ENCODE data around the gene FBXL3.
A peak's percentile ranks its signal among the peaks of the same experiment; 100 is the strongest.
"Not testable (repeated sequence)": the region's sequence is repeated elsewhere in the genome, so short reads cannot be mapped to it uniquely, and the experiment has no call there.

FBXL3 gene

GRCh38 chr13:77026255-77026860, 601 bp downstream of the FBXL3 start:
- peak in 1 of 2 experiments; percentile 2 for DNase-seq

GRCh38 chr13:77022341-77022740, 4.6 kb downstream of the FBXL3 start:
- DNase-seq = no peak

- DNase-seq = no peak
These were observed 7.2 kb downstream of the FBXL3 start for GRCh38 chr13:77019756-77020155.

GRCh38 chr13:77016888-77017623, 9.9 kb downstream of the FBXL3 start:
- DNase-seq = no peak

GRCh38 chr13:77016251-77016812, 10.6 kb downstream of the FBXL3 start:
- DNase-seq = no peak

GRCh38 chr13:77014906-77015685, 11.9 kb downstream of the FBXL3 start:
- no peak for DNase-seq

- no peak for DNase-seq
These were observed 13.0 kb downstream of the FBXL3 start for GRCh38 chr13:77013853-77014542.

- DNase-seq = not testable (repeated sequence)
These were observed 17.2 kb downstream of the FBXL3 start for GRCh38 chr13:77009719-77010118.

- no peak for DNase-seq
These were observed 17.9 kb downstream of the FBXL3 start for GRCh38 chr13:77009011-77009410.

- DNase-seq = not testable (repeated sequence)
These were observed 18.6 kb downstream of the FBXL3 start for GRCh38 chr13:77008337-77008736.

- peak in 1 of 2 experiments; percentile 0 for DNase-seq
These were observed 24.3 kb downstream of the FBXL3 start for GRCh38 chr13:77002590-77003190.

GRCh38 chr13:77001963-77002587, 24.9 kb downstream of the FBXL3 start:
- no peak for DNase-seq

- DNase-seq = no peak
These were observed 25.4 kb downstream of the FBXL3 start for GRCh38 chr13:77001540-77001939.

GRCh38 chr13:77000475-77000874, 26.5 kb downstream of the FBXL3 start:
- no peak for DNase-seq

- no peak for DNase-seq
These were observed 32.7 kb downstream of the FBXL3 start for GRCh38 chr13:76994281-76994680.

- no peak for DNase-seq
These were observed 33.5 kb downstream of the FBXL3 start for GRCh38 chr13:76993473-76993872.

- no peak for DNase-seq
These were observed 33.9 kb downstream of the FBXL3 start for GRCh38 chr13:76993021-76993420.

- no peak for DNase-seq
These were observed 34.4 kb downstream of the FBXL3 start for GRCh38 chr13:76992548-76993001.

GRCh38 chr13:76991796-76992547, 35.0 kb downstream of the FBXL3 start, which contains the start of gene CLN5:
Gene CLN5, plus strand, starts transcription at chr13:76992081. Its CDS starts 18 bp downstream, at chr13:76992099.
- DNase-seq = peak; percentile 9 to 76

GRCh38 chr13:76991432-76991795, 35.5 kb downstream of the FBXL3 start:
- DNase-seq = no peak

GRCh38 chr13:76983676-76984075, 43.3 kb downstream of the FBXL3 start:
- DNase-seq = no peak

Measured in NCI-H446 (cell line).